ENCODE results near the gene SLC39A6. TPM values are rescaled to one million over a fixed set of nuclear protein-coding genes. Genes with fewer than 3 reads are reported as not detected.

Gene SLC39A6
- total and polyA plus RNA-seq, 2 donors (not counting 1 experiment from before 2014, with no cell fraction given), result 8.9 to 19.5 TPM

- Histone ChIP-seq H3K4me1 (ENCODE audit: control insufficient read depth in 2 of 2, insufficient read depth in 2 of 2, low read length in 2 of 2) (peaks cover 34 to 36% of the 10 kb centered on the region in 2 donors), H3K79me2 (ENCODE audit: control insufficient read depth, insufficient read depth, low read length) (peaks cover 49% of the 10 kb centered on the region), H3K27ac (ENCODE audit: low read length in 2 of 2) (no peak overlapping the region), H3K9me3 (ENCODE audit: control extremely low read depth in 1 of 3, control insufficient read depth in 2 of 3, insufficient read depth in 1 of 3, low read length in 2 of 3) (no peaks in the 10 kb centered on the region), H3K9ac (ENCODE audit: low read length) (peak overlapping the region; percentile 92), H3K36me3 (replicated peaks in 1 of 2; ENCODE audit: control extremely low read depth in 1 of 2, control insufficient read depth in 1 of 2, extremely low read depth in 1 of 2, insufficient read depth in 2 of 2, low read length in 1 of 2) (peaks cover 0 to 9% of the 10 kb centered on the region in 2 experiments), H4K20me1 (ENCODE audit: control insufficient read depth, insufficient read depth, low read length, poor library complexity, severe bottlenecking) (peaks cover 24% of the 10 kb centered on the region), H2AFZ (ENCODE audit: insufficient read depth, low read depth, low read length, poor library complexity, severe bottlenecking) (peak overlapping the region; percentile 98), H3K4me3 (ENCODE audit: control extremely low read depth in 1 of 5, extremely low read depth in 1 of 5, insufficient read depth in 1 of 5, low read depth in 2 of 5, low read length in 4 of 5) (peak overlapping the region; percentile 81 to 98 (median 90)), H3K27me3 (replicated peaks in 1 of 4; ENCODE audit: control extremely low read depth in 1 of 4, control insufficient read depth in 3 of 4, insufficient read depth in 4 of 4, low read length in 3 of 4) (no peaks in the 10 kb centered on the region), H3K4me2 (replicated peaks; ENCODE audit: low read depth, low read length, poor library complexity, severe bottlenecking) (peak overlapping the region; percentile 88)
- POLR2A ChIA-PET, result interaction anchor here (0.8 to 1.6 kb wide), 4 partner anchors 8 to 54 kb away, joined by 3 to 6 read pairs (median 4); no protein-coding TSS in a partner anchor
- intact Hi-C loops (cut with micrococcal nuclease), result loop anchor here (2.0 kb wide), 1 partner anchor 539 kb away; no protein-coding TSS in a partner anchor
- TF ChIP-seq EZH2 (IDR thresholded peaks at IDR 0.05; ENCODE audit: borderline replicate concordance, insufficient read depth, low read depth, low read length, poor library complexity, severe bottlenecking), result no peak
- TF ChIP-seq CTCF (IDR thresholded peaks at IDR 0.05), result no peak
- Mint-ChIP-seq H3K27ac (peak overlapping the region; percentile 98), H3K4me1 (peaks cover 46% of the 10 kb centered on the region), H3K9me3 (ENCODE audit: insufficient read depth) (no peaks in the 10 kb centered on the region), H3K4me3 (peak overlapping the region; percentile 94), H3K27me3 (no peaks in the 10 kb centered on the region)
- CTCF ChIA-PET, result interaction anchor here (1.5 to 2.4 kb wide), 3 partner anchors 22 to 111 kb away, joined by 3 to 6 read pairs (median 6); no protein-coding TSS in a partner anchor
- WGBS (ENCODE audit: insufficient coverage), result 75% methylated on average over 5 of the region's 15 CpGs
- DNase-seq (peak; percentile 24), ATAC-seq (ENCODE audit: low read depth) (no peak)
These were observed 1.2 kb downstream of the SLC39A6 start for GRCh38 chr18:36127836-36128529.

- Histone ChIP-seq H3K4me3 (ENCODE audit: control extremely low read depth in 1 of 5, extremely low read depth in 1 of 5, insufficient read depth in 1 of 5, low read depth in 2 of 5, low read length in 4 of 5) (no peak overlapping the region), H3K4me1 (ENCODE audit: control insufficient read depth in 2 of 2, insufficient read depth in 2 of 2, low read length in 2 of 2) (peaks cover 21 to 24% of the 10 kb centered on the region in 2 donors), H3K4me2 (replicated peaks; ENCODE audit: low read depth, low read length, poor library complexity, severe bottlenecking) (no peak overlapping the region), H3K79me2 (ENCODE audit: control insufficient read depth, insufficient read depth, low read length) (peaks cover 36% of the 10 kb centered on the region), H4K20me1 (ENCODE audit: control insufficient read depth, insufficient read depth, low read length, poor library complexity, severe bottlenecking) (peaks cover 11% of the 10 kb centered on the region), H3K9ac (ENCODE audit: low read length) (no peak overlapping the region), H3K27me3 (replicated peaks in 1 of 4; ENCODE audit: control extremely low read depth in 1 of 4, control insufficient read depth in 3 of 4, insufficient read depth in 4 of 4, low read length in 3 of 4) (no peaks in the 10 kb centered on the region), H3K36me3 (replicated peaks in 1 of 2; ENCODE audit: control extremely low read depth in 1 of 2, control insufficient read depth in 1 of 2, extremely low read depth in 1 of 2, insufficient read depth in 2 of 2, low read length in 1 of 2) (peaks cover 0 to 21% of the 10 kb centered on the region in 2 experiments), H3K27ac (ENCODE audit: low read length in 2 of 2) (no peak overlapping the region), H3K9me3 (ENCODE audit: control extremely low read depth in 1 of 3, control insufficient read depth in 2 of 3, insufficient read depth in 1 of 3, low read length in 2 of 3) (no peaks in the 10 kb centered on the region), H2AFZ (ENCODE audit: insufficient read depth, low read depth, low read length, poor library complexity, severe bottlenecking) (no peak overlapping the region)
- DNase-seq (no peak), ATAC-seq (ENCODE audit: low read depth) (no peak)
- Mint-ChIP-seq H3K27ac (no peak overlapping the region), H3K4me1 (peaks cover 34% of the 10 kb centered on the region), H3K27me3 (no peaks in the 10 kb centered on the region), H3K9me3 (ENCODE audit: insufficient read depth) (no peaks in the 10 kb centered on the region), H3K4me3 (peak overlapping the region; percentile 40)
- 90% methylated on average over 2 of the region's 8 CpGs for WGBS (ENCODE audit: insufficient coverage)
- ChIA-PET CTCF (interaction anchor here (1.3 kb wide), 1 partner anchor 29 kb away, joined by 3 read pairs; no protein-coding TSS in a partner anchor), POLR2A (interaction anchor here (0.6 kb wide), 1 partner anchor 151 kb away, joined by 3 read pairs; no protein-coding TSS in a partner anchor)
- intact Hi-C loops (cut with micrococcal nuclease), result no loop called here
- TF ChIP-seq EZH2 (IDR thresholded peaks at IDR 0.05; ENCODE audit: borderline replicate concordance, insufficient read depth, low read depth, low read length, poor library complexity, severe bottlenecking) (no peak), CTCF (IDR thresholded peaks at IDR 0.05) (no peak)
These were observed 2.5 kb downstream of the SLC39A6 start for GRCh38 chr18:36126668-36127067.

Data from B cell (primary cell).